Epithelial cell of proximal tubule (primary cell): ENCODE results near the gene UNC119B. TPM values are rescaled to one million over a fixed set of nuclear protein-coding genes. Genes with fewer than 3 reads are reported as not detected.

Experiments used
- DNase-seq: peaks from one replicate; pipeline ENCODE4 v3.0.0-alpha.2; 2011; ENCODE audit warnings: low read depth
- H3K4me3 ChIP-seq: 2 replicates; pipeline ENCODE4 v1.5.1; 2011; ENCODE audit warnings: low read depth, mild to moderate bottlenecking, low read length
- CTCF ChIP-seq: conservative IDR thresholded peaks from 2 replicates; pipeline ENCODE4 v1.5.1; 2012; ENCODE audit warnings: low read depth, mild to moderate bottlenecking, low read length
- total RNA-seq: library from RNA; depleted of rRNA; stranded (reverse); fragments of >200 nt; gene quantifications from 2 replicates; pipeline ENCODE4 v1.2.3, GENCODE V29; 2015

Gene UNC119B
- total RNA-seq, 1 donor from 2014 or later, result 14.9 TPM

DNA sequence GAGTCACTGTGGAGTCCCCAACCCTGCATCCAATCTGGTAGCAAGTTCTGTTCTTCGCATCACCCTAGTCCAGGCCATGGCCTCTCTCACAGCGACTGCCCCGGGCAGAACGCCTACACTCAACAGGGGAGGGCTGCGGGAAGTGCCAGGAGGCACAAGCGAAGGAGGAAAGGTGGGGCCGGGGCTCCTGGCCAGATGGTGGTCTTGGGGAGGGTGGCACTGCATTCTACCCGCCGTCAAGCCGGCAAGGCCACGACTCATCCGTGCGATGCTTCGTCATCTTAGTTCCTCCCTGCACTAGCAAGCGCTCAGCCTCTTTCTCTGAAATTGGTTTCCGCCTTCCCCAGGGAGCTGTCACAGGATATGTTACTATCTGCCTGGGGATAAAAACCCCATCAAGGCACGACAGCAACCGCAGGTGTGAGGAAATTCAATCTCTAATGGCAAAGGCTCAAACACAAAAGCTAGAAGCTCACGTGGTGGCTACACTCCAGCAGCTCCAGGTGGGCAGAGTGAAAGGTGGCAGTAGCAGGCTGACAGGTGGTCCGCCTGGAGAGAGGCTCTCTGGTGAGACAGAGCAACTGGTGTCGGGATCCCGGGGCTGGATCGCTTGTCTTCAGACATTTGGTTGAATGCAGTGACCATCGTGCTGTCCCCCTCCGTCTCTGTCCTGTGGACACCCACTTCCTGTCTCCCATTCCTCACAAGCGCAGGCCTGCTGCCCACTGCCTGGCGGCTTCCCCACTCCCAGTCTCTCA lies 49.5 kb downstream of the UNC119B start:
- TF ChIP-seq CTCF, result no peak
- no peak for DNase-seq
- no peak overlapping the region for H3K4me3 ChIP-seq

DNA sequence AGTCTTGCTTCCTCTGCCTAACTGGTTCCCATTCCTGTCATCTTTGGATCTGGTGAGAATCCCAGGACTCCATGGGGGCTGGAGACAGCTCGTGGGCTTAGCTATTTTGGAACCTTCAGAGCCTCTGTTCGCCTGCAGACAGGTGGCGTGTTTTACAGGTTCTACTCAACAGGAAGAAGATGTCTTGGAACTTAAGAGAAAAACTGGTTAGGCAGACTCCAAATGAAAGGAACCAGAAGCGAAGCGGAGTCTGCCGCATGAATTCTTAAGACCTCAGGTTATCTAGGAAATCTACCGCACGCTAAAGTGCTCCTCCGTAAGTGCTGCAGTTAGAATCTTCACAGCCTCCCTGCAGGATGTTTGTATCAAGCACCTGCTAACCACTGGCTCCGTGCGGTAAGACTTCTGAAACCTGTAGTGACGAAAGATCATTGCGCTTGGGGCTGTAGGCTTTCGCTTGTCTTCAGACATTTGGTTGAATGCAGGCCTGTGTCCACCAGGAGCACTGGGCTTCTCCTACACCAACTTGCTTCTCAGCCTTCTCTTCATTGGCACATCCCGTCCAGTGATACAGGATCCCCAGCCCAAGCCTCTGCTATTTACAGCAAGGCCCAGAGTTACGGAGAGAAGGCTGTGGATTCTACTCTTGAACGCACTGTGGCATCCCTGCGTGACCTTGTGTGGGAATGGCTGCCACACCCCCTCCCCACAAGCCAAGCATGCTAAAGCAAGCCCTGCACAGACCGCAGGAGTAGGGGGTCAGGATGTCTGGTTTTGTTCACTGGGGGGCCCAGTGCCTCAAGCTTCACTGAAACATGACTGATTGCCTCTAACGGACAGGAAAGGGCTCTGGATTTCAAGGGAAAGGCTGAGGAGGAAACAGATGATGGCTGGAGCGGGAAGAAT lies 50.3 kb downstream of the UNC119B start:
- H3K4me3 ChIP-seq, result no peak overlapping the region
- TF ChIP-seq CTCF, result no peak
- DNase-seq, result no peak

- DNase-seq, result no peak
- no peak for TF ChIP-seq CTCF
- H3K4me3 ChIP-seq, result no peak overlapping the region
These were observed 51.3 kb downstream of the UNC119B start for GRCh38 chr12:120761519-120761934.

GRCh38 chr12:120762086-120762485 lies 51.8 kb downstream of the UNC119B start:
- no peak overlapping the region for H3K4me3 ChIP-seq
- no peak for TF ChIP-seq CTCF
- DNase-seq, result no peak

- TF ChIP-seq CTCF, result no peak
- H3K4me3 ChIP-seq, result no peak overlapping the region
- no peak for DNase-seq
These were observed 53.0 kb downstream of the UNC119B start for GRCh38 chr12:120763250-120763649.

GRCh38 chr12:120764816-120765215 lies 54.6 kb downstream of the UNC119B start:
- H3K4me3 ChIP-seq, result no peak overlapping the region
- no peak for DNase-seq
- no peak for TF ChIP-seq CTCF
